ENCODE results near the gene GTF3C1. TPM values are rescaled to one million over a fixed set of nuclear protein-coding genes. Genes with fewer than 3 reads are reported as not detected.
A peak's percentile ranks its signal among the peaks of the same experiment; 100 is the strongest.
"Not testable (repeated sequence)": the region's sequence is repeated elsewhere in the genome, so short reads cannot be mapped to it uniquely, and the experiment has no call there.

The GTF3C1 gene
- total RNA-seq, 1 donor from 2014 or later, result 62.2 TPM

DNA sequence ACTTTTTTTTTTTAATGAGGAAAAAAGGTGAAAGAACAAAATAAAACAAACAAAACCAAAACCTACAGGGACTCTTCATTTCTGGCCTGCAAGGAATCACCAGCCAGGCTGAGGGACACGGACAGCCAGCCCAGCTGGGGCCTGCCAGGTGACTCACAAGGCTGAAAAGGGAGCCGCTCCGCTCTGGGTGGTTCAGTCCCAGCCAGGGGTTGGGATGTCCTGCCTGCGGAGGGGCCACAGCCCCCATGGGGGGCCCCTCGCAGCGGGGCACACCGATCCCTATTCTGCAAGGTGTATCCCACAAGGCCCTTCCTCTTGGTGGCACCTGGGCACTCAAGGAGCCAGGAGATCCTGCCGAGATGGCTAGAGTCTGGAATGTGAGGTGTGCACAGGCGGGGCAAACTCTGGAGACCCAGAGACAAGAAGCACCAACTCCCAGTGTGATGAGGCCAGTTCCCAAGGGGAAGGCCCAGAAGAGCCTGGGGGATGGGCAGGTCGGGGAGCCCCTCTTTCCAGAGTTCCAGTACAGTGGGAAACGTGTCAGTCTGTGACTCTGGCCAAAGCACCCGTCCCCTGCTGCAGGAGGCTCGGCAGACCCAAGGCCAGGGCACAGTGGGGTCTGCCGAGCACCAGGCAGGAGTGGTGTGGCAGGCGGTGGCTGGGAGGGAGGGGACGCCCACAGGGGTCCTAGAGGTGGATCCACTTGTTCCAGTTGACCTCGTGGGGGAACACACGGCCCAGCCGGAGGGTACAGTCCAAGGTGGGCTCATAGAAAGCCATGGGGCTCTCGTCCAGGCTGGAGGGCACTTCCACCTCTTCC lies 88.8 kb downstream of the GTF3C1 start:
- no peaks in the 10 kb centered on the region for H3K27me3 Mint-ChIP-seq (ENCODE audit: low read depth)
- H3K9me3 Mint-ChIP-seq, result no peaks in the 10 kb centered on the region
- H3K36me3 Mint-ChIP-seq (ENCODE audit: low read depth), result peaks cover 10% of the 10 kb centered on the region
- DNase-seq (ENCODE audit: low spot score), result no peak
- intact Hi-C loops (cut with micrococcal nuclease), result no loop called here
- H3K4me1 Mint-ChIP-seq (ENCODE audit: low read depth), result peaks cover 14% of the 10 kb centered on the region
- H3K27ac Mint-ChIP-seq, result no peak overlapping the region
- H3K4me3 Mint-ChIP-seq (ENCODE audit: low read depth), result no peak overlapping the region

DNA sequence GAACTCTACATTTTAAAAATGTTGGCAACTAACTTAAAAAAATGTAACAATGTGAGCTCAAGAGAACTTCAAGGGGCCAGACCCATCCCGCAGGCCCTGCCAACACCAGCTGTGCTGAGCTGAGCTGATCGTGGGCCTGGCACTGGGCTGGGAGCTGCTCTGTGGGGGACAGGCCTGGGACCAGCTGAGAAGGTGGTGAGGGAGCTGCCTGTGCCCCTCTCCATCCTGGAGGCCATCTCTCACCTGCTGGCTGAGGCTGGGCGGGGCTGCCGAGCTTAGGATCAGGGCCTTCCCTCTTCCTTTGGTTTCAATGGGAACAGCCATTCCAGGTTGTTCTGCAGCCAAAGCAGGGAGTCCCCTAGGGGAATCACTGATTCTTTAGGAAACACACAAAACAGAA lies 89.5 kb downstream of the GTF3C1 start:
- H3K27ac Mint-ChIP-seq, result no peak overlapping the region
- no peaks in the 10 kb centered on the region for H3K27me3 Mint-ChIP-seq (ENCODE audit: low read depth)
- no peaks in the 10 kb centered on the region for H3K9me3 Mint-ChIP-seq
- H3K36me3 Mint-ChIP-seq (ENCODE audit: low read depth), result peaks cover 10% of the 10 kb centered on the region
- H3K4me1 Mint-ChIP-seq (ENCODE audit: low read depth), result peaks cover 19% of the 10 kb centered on the region
- intact Hi-C loops (cut with micrococcal nuclease), result no loop called here
- H3K4me3 Mint-ChIP-seq (ENCODE audit: low read depth), result no peak overlapping the region
- no peak for DNase-seq (ENCODE audit: low spot score)

DNA sequence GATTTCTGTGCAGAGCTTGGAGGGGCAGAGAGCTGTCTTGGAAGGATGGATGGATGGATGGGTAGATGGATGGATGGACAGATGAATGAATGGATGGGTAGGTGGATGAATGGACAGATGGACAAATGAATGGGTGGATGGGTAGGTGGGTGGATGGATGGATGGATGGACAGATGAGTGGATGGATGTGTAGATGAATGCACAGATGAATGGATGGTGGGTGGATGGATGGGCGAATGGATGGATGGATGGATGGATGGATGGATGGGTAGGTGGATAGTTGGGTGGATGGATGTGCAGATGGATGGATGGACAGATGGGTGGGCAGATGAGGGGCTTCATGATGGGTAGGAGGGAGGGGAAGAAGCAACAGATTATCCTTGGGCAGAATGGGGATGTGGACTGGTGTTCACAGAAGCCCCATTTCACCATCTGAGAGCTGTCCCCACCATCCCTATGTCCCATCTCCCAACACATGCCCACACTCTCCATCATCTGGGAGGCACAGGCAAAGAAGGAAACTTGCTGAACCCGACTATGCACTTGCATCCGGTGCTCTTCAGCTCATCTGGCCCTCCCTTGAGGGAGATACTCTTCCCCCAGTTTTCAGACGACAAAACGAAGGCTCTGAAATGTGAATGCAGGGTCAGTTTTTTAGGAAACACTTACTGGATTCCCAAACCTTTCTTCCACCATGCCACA lies 90.6 kb downstream of the GTF3C1 start:
- Mint-ChIP-seq H3K27ac (no peak overlapping the region), H3K4me3 (ENCODE audit: low read depth) (no peak overlapping the region), H3K36me3 (ENCODE audit: low read depth) (peaks cover 10% of the 10 kb centered on the region), H3K4me1 (ENCODE audit: low read depth) (peaks cover 23% of the 10 kb centered on the region), H3K9me3 (no peaks in the 10 kb centered on the region), H3K27me3 (ENCODE audit: low read depth) (no peaks in the 10 kb centered on the region)
- no peak for DNase-seq (ENCODE audit: low spot score)
- intact Hi-C loops (cut with micrococcal nuclease), result loop anchor here (5.0 kb wide), 2 partner anchors 142 to 282 kb away; no protein-coding TSS in a partner anchor

DNA sequence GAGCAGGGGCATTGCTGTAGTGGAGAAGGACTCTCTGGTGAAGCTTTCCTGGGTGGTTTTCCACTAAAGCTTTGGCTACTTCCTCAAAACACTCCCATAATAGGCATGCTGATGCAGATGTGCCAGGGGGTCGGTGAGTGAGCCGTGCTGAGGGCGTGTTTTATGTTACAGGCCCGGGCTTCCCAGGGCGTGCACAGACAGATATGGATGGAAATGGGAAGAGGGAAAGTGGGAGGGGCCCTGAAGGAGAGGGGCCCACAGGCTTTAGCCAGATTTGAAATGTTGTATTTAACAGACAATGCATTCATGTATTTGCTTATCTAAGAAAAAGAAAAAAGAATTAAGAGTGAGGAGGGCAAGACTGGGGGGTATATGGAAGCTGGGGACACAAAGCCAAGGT lies 91.5 kb downstream of the GTF3C1 start:
- intact Hi-C loops (cut with micrococcal nuclease), result loop anchor here (5.0 kb wide), 2 partner anchors 141 to 281 kb away; no protein-coding TSS in a partner anchor
- no peak for DNase-seq (ENCODE audit: low spot score)
- Mint-ChIP-seq H3K27ac (no peak overlapping the region), H3K4me1 (ENCODE audit: low read depth) (peaks cover 21% of the 10 kb centered on the region), H3K36me3 (ENCODE audit: low read depth) (peaks cover 9% of the 10 kb centered on the region), H3K9me3 (peaks cover 2% of the 10 kb centered on the region), H3K27me3 (ENCODE audit: low read depth) (no peaks in the 10 kb centered on the region), H3K4me3 (ENCODE audit: low read depth) (no peak overlapping the region)

DNA sequence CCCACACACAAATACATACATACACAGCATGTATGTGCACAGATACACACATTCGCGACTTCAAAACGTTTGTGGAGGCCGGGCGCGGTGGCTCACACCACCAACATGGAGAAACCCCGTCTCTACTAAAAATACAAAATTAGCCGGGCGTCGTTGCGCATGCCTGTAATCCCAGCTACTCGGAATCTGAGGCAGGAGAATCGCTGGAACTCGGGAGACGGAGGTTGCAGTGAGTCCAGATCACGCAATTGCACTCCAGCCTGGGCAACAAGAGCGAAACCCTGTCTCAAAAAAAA lies 92.2 kb downstream of the GTF3C1 start:
- not testable (repeated sequence) for H3K27ac Mint-ChIP-seq; H3K27me3 Mint-ChIP-seq (ENCODE audit: low read depth); DNase-seq (ENCODE audit: low spot score); H3K4me3 Mint-ChIP-seq (ENCODE audit: low read depth); H3K9me3 Mint-ChIP-seq
- peaks cover 21% of the 10 kb centered on the region for H3K4me1 Mint-ChIP-seq (ENCODE audit: low read depth)
- intact Hi-C loops (cut with micrococcal nuclease), result loop anchor here (1.0 to 5.0 kb wide), 7 partner anchors 55 to 348 kb away; partner anchors contain the start of gene IL21R
- H3K36me3 Mint-ChIP-seq (ENCODE audit: low read depth), result peaks cover 15% of the 10 kb centered on the region

DNA sequence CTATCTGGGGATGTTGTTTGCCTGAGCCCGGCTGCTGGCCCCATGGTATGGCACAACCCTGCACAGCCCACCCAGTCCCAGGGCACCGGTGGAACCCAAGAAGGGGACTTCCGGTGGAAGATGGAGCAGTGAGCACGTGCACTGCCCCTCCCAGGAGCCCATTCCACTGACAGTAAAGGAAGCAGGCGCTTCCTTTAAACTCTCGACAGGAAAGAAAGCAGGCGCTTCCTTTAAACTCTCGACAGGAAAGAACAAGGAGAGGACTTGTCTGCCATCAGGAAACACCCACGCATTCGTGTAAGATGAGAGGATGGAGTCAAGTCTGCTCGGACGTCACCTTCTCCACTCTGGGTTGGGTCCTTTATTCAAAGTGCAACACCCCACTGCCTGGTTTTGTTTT lies 94.0 kb downstream of the GTF3C1 start:
- H3K27ac Mint-ChIP-seq, result peak overlapping the region; percentile 74
- no peak overlapping the region for H3K4me3 Mint-ChIP-seq (ENCODE audit: low read depth)
- no peaks in the 10 kb centered on the region for H3K27me3 Mint-ChIP-seq (ENCODE audit: low read depth)
- H3K9me3 Mint-ChIP-seq, result peaks cover 7% of the 10 kb centered on the region
- intact Hi-C loops (cut with micrococcal nuclease), result loop anchor here (2.0 to 5.0 kb wide), 5 partner anchors 53 to 278 kb away; partner anchors contain the start of gene IL21R
- H3K36me3 Mint-ChIP-seq (ENCODE audit: low read depth), result peaks cover 30% of the 10 kb centered on the region
- DNase-seq (ENCODE audit: low spot score), result no peak
- peaks cover 29% of the 10 kb centered on the region for H3K4me1 Mint-ChIP-seq (ENCODE audit: low read depth)

DNA sequence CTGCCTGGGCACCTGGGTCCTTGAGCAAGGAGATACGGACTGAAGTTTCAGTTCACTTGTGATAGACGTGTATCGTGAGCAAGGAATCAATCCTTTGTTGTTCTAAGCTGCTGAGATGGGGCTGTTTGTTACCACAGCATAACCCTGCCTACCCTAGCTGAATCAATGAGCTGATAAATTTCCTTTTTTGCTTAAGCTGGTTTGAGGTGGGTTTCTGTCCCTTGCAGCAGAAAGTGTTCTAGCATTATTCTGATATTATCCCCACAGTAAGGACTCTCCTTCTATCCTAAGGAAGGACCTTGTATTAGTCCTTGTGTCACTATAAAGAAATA lies 96.3 kb downstream of the GTF3C1 start:
- Mint-ChIP-seq H3K9me3 (peaks cover 7% of the 10 kb centered on the region), H3K36me3 (ENCODE audit: low read depth) (peaks cover 47% of the 10 kb centered on the region), H3K4me3 (ENCODE audit: low read depth) (no peak overlapping the region), H3K27me3 (ENCODE audit: low read depth) (no peaks in the 10 kb centered on the region), H3K4me1 (ENCODE audit: low read depth) (peaks cover 45% of the 10 kb centered on the region), H3K27ac (no peak overlapping the region)
- no peak for DNase-seq (ENCODE audit: low spot score)
- intact Hi-C loops (cut with micrococcal nuclease), result no loop called here

DNA sequence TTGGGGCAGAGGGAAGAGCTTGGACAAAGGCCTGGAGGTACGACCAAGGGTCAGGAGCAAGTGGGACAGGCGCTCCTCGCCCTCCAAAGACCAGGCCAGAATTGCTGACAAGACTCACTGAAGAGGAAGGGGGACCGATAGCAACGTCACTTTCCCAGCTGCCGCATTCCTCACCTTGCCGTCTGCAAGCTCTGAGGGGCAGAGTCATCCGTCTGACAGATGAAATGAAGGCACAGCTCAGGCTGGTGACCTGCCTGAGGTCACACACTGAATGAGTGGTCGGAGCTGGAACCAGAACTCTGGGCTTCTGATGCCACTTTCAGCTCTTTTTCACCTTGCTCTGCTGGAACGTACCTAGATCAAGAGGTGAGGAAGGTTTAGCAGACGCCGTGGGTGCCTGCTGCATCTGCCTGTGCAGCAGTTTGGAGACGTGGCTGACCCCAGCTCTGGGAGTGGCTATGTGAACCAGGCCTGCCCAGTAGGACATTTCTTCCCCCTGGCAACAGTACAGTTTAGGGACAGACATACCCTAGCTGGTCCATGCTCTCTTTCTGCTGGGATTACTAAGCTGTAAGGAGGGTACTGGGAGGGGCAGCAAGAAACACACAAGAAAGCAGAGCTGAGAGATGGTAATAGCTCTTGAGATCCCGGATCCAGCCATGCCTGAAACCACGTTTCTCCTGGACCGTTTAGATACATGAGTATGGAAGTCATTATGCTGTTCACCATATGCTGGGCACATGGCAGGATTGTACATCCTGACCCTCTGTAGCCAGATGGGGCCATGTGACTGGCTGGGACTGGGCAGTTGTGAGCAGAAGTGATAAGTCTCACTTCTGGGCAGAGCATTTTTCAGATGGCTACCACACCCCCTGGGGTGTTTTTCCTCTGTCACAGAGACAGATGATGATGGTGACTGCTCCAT lies 96.9 kb downstream of the GTF3C1 start:
- intact Hi-C loops (cut with micrococcal nuclease), result no loop called here

DNA sequence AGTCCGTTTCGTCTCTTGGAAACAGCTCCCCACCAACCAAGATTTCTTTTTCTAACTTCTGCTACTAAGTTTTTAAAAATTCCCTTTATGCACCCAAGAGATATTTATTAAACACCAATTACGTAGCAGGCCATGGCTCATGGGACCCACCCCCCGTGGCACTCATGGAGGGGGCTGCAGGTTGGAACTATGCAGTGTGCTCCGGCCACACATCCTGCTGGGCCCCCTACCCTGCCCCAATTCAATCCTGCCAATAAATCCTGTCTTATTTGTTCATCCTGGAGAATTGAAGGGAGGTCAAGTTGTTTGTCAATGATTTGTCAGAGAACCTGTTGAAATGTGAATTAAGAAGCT lies 99.5 kb downstream of the GTF3C1 start:
- intact Hi-C loops (cut with micrococcal nuclease), result no loop called here
- H3K9me3 Mint-ChIP-seq, result peaks cover 12% of the 10 kb centered on the region

More for the DNA sequence above, 96.9 kb downstream of the GTF3C1 start:
- Mint-ChIP-seq H3K27ac (peak overlapping the region; percentile 58), H3K4me3 (ENCODE audit: low read depth) (no peak overlapping the region), H3K27me3 (ENCODE audit: low read depth) (no peaks in the 10 kb centered on the region), H3K9me3 (peaks cover 7% of the 10 kb centered on the region), H3K36me3 (ENCODE audit: low read depth) (peaks cover 54% of the 10 kb centered on the region), H3K4me1 (ENCODE audit: low read depth) (peaks cover 47% of the 10 kb centered on the region)
- DNase-seq (ENCODE audit: low spot score), result no peak

DNA sequence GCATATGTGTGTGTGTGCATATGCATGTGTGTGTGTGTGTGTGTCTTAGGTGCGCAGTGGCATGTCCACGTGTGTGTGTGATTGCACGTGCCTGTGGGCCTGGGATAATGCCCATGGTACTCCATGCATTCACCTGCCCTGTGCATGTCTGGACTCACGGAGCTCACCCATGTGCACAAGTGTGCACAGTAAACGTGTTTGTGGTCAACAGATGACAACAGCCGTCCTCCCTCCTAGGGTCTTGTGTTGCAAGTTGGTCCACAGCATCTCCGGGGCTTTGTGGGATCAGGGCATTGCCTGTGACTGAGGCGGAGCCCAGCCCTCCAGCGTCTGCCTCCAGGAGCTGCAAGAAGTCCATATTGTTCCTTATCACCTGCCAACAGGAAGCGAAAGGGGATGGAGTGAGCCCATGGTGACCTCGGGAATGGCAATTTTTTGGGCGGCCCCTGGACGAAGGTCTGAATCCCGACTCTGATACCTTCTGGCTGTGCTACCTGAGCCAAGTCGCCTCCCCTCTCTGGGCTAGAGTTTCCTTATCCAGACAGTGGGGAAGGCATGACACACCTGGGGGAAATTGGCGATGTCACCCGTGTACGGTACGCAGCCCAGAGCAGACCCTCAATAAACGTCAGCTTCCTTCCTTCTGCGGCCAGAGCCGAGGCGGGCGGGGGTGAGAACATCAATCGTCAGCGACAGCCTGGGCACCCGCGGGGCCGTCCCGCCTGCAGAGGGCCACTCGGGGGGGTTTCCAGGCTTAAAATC lies 100.1 kb downstream of the GTF3C1 start:
- intact Hi-C loops (cut with micrococcal nuclease), result loop anchor here (5.0 kb wide), 1 partner anchor 42 kb away; no protein-coding TSS in a partner anchor
- H3K36me3 Mint-ChIP-seq (ENCODE audit: low read depth), result peaks cover 86% of the 10 kb centered on the region
- no peaks in the 10 kb centered on the region for H3K27me3 Mint-ChIP-seq (ENCODE audit: low read depth)
- H3K27ac Mint-ChIP-seq, result peak overlapping the region; percentile 68
- H3K9me3 Mint-ChIP-seq, result peaks cover 12% of the 10 kb centered on the region
- DNase-seq (ENCODE audit: low spot score), result no peak
- H3K4me3 Mint-ChIP-seq (ENCODE audit: low read depth), result no peak overlapping the region
- H3K4me1 Mint-ChIP-seq (ENCODE audit: low read depth), result peaks cover 42% of the 10 kb centered on the region

More for the DNA sequence above, 99.5 kb downstream of the GTF3C1 start:
- Mint-ChIP-seq H3K27me3 (ENCODE audit: low read depth) (no peaks in the 10 kb centered on the region), H3K4me3 (ENCODE audit: low read depth) (no peak overlapping the region), H3K36me3 (ENCODE audit: low read depth) (peaks cover 80% of the 10 kb centered on the region), H3K4me1 (ENCODE audit: low read depth) (peaks cover 45% of the 10 kb centered on the region), H3K27ac (peak overlapping the region; percentile 68)
- DNase-seq (ENCODE audit: low spot score), result no peak

DNA sequence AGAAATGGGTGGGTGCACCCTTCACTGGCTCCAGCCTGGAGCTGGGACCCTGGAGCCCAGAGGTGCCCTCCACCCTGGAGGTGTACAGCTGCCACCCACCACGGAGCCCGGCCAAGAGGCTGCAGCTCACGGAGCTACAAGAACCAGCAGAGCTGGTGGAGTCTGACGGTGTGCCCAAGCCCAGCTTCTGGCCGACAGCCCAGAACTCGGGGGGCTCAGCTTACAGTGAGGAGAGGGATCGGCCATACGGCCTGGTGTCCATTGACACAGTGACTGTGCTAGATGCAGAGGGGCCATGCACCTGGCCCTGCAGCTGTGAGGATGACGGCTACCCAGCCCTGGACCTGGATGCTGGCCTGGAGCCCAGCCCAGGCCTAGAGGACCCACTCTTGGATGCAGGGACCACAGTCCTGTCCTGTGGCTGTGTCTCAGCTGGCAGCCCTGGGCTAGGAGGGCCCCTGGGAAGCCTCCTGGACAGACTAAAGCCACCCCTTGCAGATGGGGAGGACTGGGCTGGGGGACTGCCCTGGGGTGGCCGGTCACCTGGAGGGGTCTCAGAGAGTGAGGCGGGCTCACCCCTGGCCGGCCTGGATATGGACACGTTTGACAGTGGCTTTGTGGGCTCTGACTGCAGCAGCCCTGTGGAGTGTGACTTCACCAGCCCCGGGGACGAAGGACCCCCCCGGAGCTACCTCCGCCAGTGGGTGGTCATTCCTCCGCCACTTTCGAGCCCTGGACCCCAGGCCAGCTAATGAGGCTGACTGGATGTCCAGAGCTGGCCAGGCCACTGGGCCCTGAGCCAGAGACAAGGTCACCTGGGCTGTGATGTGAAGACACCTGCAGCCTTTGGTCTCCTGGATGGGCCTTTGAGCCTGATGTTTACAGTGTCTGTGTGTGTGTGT lies 100.9 kb downstream of the GTF3C1 start:
- Mint-ChIP-seq H3K9me3 (peaks cover 15% of the 10 kb centered on the region), H3K27me3 (ENCODE audit: low read depth) (no peaks in the 10 kb centered on the region), H3K4me3 (ENCODE audit: low read depth) (no peak overlapping the region), H3K4me1 (ENCODE audit: low read depth) (peaks cover 42% of the 10 kb centered on the region), H3K27ac (peak overlapping the region; percentile 12), H3K36me3 (ENCODE audit: low read depth) (peaks cover 94% of the 10 kb centered on the region)
- intact Hi-C loops (cut with micrococcal nuclease), result loop anchor here (5.0 kb wide), 1 partner anchor 41 kb away; no protein-coding TSS in a partner anchor
- no peak for DNase-seq (ENCODE audit: low spot score)

All from activated T-helper 2 cell treated with anti-CD3 and anti-CD28 coated beads, Interferon-gamma antibody, Interleukin-2, Interleukin-4, amounts not matched to agents 10 μg/mL and 5 μg/mL and 100 μg/mL, durations not matched to agents 14 hours and 24 hours and 36 hours (primary cell).